NCI-H2171 (cell line): ENCODE results near the gene DLG1.

ENCODE experiments used
- DNase-seq: peaks from one replicate; lab custom pipeline; 2025; lab: John Stamatoyannopoulos, UW

The DLG1 gene

GRCh38 chr3:197014942-197015575 is 283.4 kb downstream of the DLG1 start:
- DNase-seq = no peak

- DNase-seq = no peak
These were observed 284.4 kb downstream of the DLG1 start for GRCh38 chr3:197014024-197014423.

GRCh38 chr3:197012540-197012883 is 285.9 kb downstream of the DLG1 start:
- no peak for DNase-seq

- no peak for DNase-seq
These were observed 286.5 kb downstream of the DLG1 start for GRCh38 chr3:197011780-197012539.

GRCh38 chr3:197010556-197011351 is 287.7 kb downstream of the DLG1 start:
- DNase-seq = no peak

- DNase-seq = no peak
These were observed 288.8 kb downstream of the DLG1 start for GRCh38 chr3:197009532-197010019.

- DNase-seq = no peak
These were observed 289.8 kb downstream of the DLG1 start for GRCh38 chr3:197008436-197009209.

- DNase-seq = no peak
These were observed 290.5 kb downstream of the DLG1 start for GRCh38 chr3:197007953-197008352.

- DNase-seq = no peak
These were observed 291.0 kb downstream of the DLG1 start for GRCh38 chr3:197007296-197007940.

GRCh38 chr3:197006860-197007259 is 291.6 kb downstream of the DLG1 start:
- DNase-seq = no peak

GRCh38 chr3:197006446-197006845 is 292.0 kb downstream of the DLG1 start:
- no peak for DNase-seq

- DNase-seq = peak; percentile 43
These were observed 294.7 kb downstream of the DLG1 start for GRCh38 chr3:197003461-197004385.

GRCh38 chr3:197002701-197003454 is 295.5 kb downstream of the DLG1 start:
- peak; percentile 91 for DNase-seq

GRCh38 chr3:197001972-197002700 is 296.3 kb downstream of the DLG1 start:
- DNase-seq = peak; percentile 33

- DNase-seq = no peak
These were observed 297.1 kb downstream of the DLG1 start for GRCh38 chr3:197001106-197001971.

GRCh38 chr3:197000211-197000610 is 298.2 kb downstream of the DLG1 start:
- no peak for DNase-seq

GRCh38 chr3:196998966-196999760 is 299.2 kb downstream of the DLG1 start:
- no peak for DNase-seq
